H1 (cell line): ENCODE results near the gene CD44. TPM values are rescaled to one million over a fixed set of nuclear protein-coding genes. Genes with fewer than 3 reads are reported as not detected.

ENCODE experiments used
- CTCF ChIA-PET: fragments of 300-600 bp; sonication (Branson Sonifier 250); formaldehyde crosslinking; loops from one replicate; lab custom pipeline; 2021; ENCODE audit not compliant: partially characterized antibody; lab: Charles Lee
- POLR2A ChIA-PET: fragments of 300-600 bp; sonication (Branson Sonifier 250); formaldehyde crosslinking; loops from one replicate; lab custom pipeline; 2021; ENCODE audit warnings: inconsistent platforms; ENCODE audit not compliant: partially characterized antibody; lab: Charles Lee
- DNase-seq, 2 experiments: peaks; one replicate each; pipeline versions ENCODE4 v3.0.0 to v3.0.0-alpha.2; 2010 to 2022; ENCODE audit warnings: low spot score in 2 of 2, low read depth in 1 of 2, mixed read lengths in 1 of 2
- FAIRE-seq: peaks from 2 replicates; lab custom pipeline; 2011; peaks lifted over from hg19 to GRCh38; lab: Jason Lieb, UNC
- H2AFZ ChIP-seq: 2 replicates; pipeline ENCODE4 v1.8.1; 2012; ENCODE audit warnings: low read length, inconsistent platforms
- H2AK5ac ChIP-seq: 2 replicates; pipeline ENCODE4 v1.6.1; 2013; ENCODE audit warnings: low read depth, low read length
- H2BK120ac ChIP-seq: replicated peaks from 2 replicates; pipeline ENCODE3; 2013; ENCODE audit warnings: low read depth, low read length, inconsistent platforms
- H2BK12ac ChIP-seq: 2 replicates; pipeline ENCODE4 v1.6.1; 2013; ENCODE audit warnings: low read depth, low read length
- H2BK15ac ChIP-seq: 2 replicates; pipeline ENCODE4 v1.6.1; 2013; ENCODE audit warnings: low read length
- H2BK20ac ChIP-seq: 2 replicates; pipeline ENCODE4 v1.6.1; 2013; ENCODE audit warnings: low read length
- H2BK5ac ChIP-seq: 2 replicates; pipeline ENCODE4 v1.6.1; 2013; ENCODE audit warnings: low read depth, low read length
- H3K14ac ChIP-seq: 2 replicates; pipeline ENCODE4 v1.6.1; 2013; ENCODE audit warnings: inconsistent platforms; ENCODE audit not compliant: insufficient read length
- H3K18ac ChIP-seq: 2 replicates; pipeline ENCODE4 v1.6.1; 2013; ENCODE audit warnings: low read length; ENCODE audit errors: extremely low read depth
- H3K23ac ChIP-seq: 2 replicates; pipeline ENCODE4 v1.6.1; 2013; ENCODE audit warnings: inconsistent platforms; ENCODE audit not compliant: insufficient read length
- H3K23me2 ChIP-seq: 2 replicates; pipeline ENCODE4 v1.6.1; 2013; ENCODE audit warnings: low read depth, low read length
- H3K27ac ChIP-seq: 2 replicates; pipeline ENCODE4 v1.6.1; 2011; ENCODE audit warnings: low read depth, low read length, inconsistent platforms
- H3K27me3 ChIP-seq, 4 experiments: replicated peaks in 1 of 4; 1 replicate in 1 of 4; 2 replicates in 3 of 4; pipeline versions ENCODE4 v1.6.1 to v1.8.1; 2011 to 2013; ENCODE audit warnings: low read length in 3 of 4, mild to moderate bottlenecking in 3 of 4, inconsistent platforms in 2 of 4, mixed read lengths in 2 of 4, moderate library complexity in 1 of 4; ENCODE audit not compliant: control insufficient read depth in 3 of 4, insufficient read depth in 3 of 4; ENCODE audit errors: extremely low read depth in 1 of 4
- H3K36me3 ChIP-seq, 4 experiments: 2 replicates each; pipeline versions ENCODE4 v1.6.1 to v1.8.1; 2011 to 2013; ENCODE audit warnings: mild to moderate bottlenecking in 4 of 4, low read length in 3 of 4, moderate library complexity in 2 of 4, control low read depth in 1 of 4, inconsistent platforms in 1 of 4; ENCODE audit not compliant: insufficient read depth in 4 of 4, control insufficient read depth in 2 of 4
- H3K4ac ChIP-seq: replicated peaks from 2 replicates; pipeline ENCODE3; 2013; ENCODE audit warnings: low read length, low read depth, mixed read lengths, inconsistent platforms; ENCODE audit not compliant: insufficient read length
- H3K4me1 ChIP-seq, 4 experiments: replicated peaks in 1 of 4; 1 replicate in 1 of 4; 2 replicates in 3 of 4; pipeline versions ENCODE4 v1.6.1 to v1.8.1; 2011 to 2013; ENCODE audit warnings: low read length in 3 of 4, inconsistent platforms in 2 of 4, mixed read lengths in 1 of 4; ENCODE audit not compliant: insufficient read depth in 4 of 4, control insufficient read depth in 3 of 4
- H3K4me2 ChIP-seq, 2 experiments: 2 replicates each; pipeline versions ENCODE4 v1.6.1 to v1.8.1; 2011 to 2013; ENCODE audit warnings: low read depth in 2 of 2, low read length in 2 of 2, control low read depth in 1 of 2, inconsistent platforms in 1 of 2, mild to moderate bottlenecking in 1 of 2; ENCODE audit not compliant: insufficient read depth in 1 of 2
- H3K4me3 ChIP-seq, 4 experiments: fragments of 200-600, 300-600 bp in 1 of 4; sonication (generic), shearing (Covaris generic), sonication (Bioruptor Twin) in 1 of 4; 2 replicates each; pipeline versions ENCODE4 v1.5.1 to v1.8.1; 2011 to 2016; ENCODE audit warnings: low read length in 4 of 4, low read depth in 3 of 4, control low read depth in 2 of 4, inconsistent platforms in 2 of 4, mild to moderate bottlenecking in 2 of 4, mixed read lengths in 1 of 4, moderate library complexity in 1 of 4; ENCODE audit not compliant: insufficient read depth in 2 of 4; ENCODE audit errors: extremely low read depth in 1 of 4
- H3K56ac ChIP-seq: replicated peaks from 2 replicates; pipeline ENCODE3; 2013; ENCODE audit warnings: low read depth, mild to moderate bottlenecking, mixed read lengths, low read length, inconsistent platforms; ENCODE audit not compliant: insufficient read length
- H3K79me1 ChIP-seq: 2 replicates; pipeline ENCODE4 v1.6.1; 2013; ENCODE audit warnings: low read depth, low read length, control low read depth
- H3K79me2 ChIP-seq, 2 experiments: 2 replicates each; pipeline versions ENCODE4 v1.6.1 to v1.8.1; 2012 to 2013; ENCODE audit warnings: low read length in 2 of 2, mild to moderate bottlenecking in 2 of 2, inconsistent platforms in 1 of 2; ENCODE audit not compliant: insufficient read depth in 2 of 2, control insufficient read depth in 1 of 2
- H3K9ac ChIP-seq, 4 experiments: replicated peaks in 1 of 4; 1 replicate in 1 of 4; 2 replicates in 3 of 4; pipeline versions ENCODE4 v1.6.1 to v1.8.1; 2011 to 2013; ENCODE audit warnings: low read depth in 3 of 4, low read length in 3 of 4, control low read depth in 2 of 4, mild to moderate bottlenecking in 2 of 4, moderate library complexity in 2 of 4, inconsistent platforms in 1 of 4; ENCODE audit errors: extremely low read depth in 1 of 4
- H3K9me3 ChIP-seq, 2 experiments: 2 replicates each; pipeline versions ENCODE4 v1.6.1 to v1.8.1; 2012 to 2013; ENCODE audit warnings: mild to moderate bottlenecking in 2 of 2, moderate library complexity in 2 of 2, control low read depth in 1 of 2, inconsistent platforms in 1 of 2, low read depth in 1 of 2, low read length in 1 of 2, mixed read lengths in 1 of 2; ENCODE audit not compliant: insufficient read depth in 2 of 2
- H4K20me1 ChIP-seq, 2 experiments: replicated peaks in 1 of 2; 2 replicates each; pipeline versions ENCODE3 to v1.8.1; 2011 to 2013; ENCODE audit warnings: inconsistent platforms in 2 of 2, low read length in 2 of 2, mild to moderate bottlenecking in 1 of 2; ENCODE audit not compliant: insufficient read depth in 2 of 2, control insufficient read depth in 1 of 2
- H4K5ac ChIP-seq: 2 replicates; pipeline ENCODE4 v1.6.1; 2013; ENCODE audit warnings: low read length, low read depth, mixed read lengths, inconsistent platforms; ENCODE audit not compliant: insufficient read length
- H4K8ac ChIP-seq: 2 replicates; pipeline ENCODE4 v1.8.0; 2013; ENCODE audit warnings: mild to moderate bottlenecking, moderate library complexity, low read length, inconsistent platforms; ENCODE audit not compliant: insufficient read depth; ENCODE audit errors: extremely low read depth
- H4K91ac ChIP-seq: replicated peaks from 2 replicates; pipeline ENCODE3; 2013; ENCODE audit warnings: low read length, mixed read lengths, inconsistent platforms; ENCODE audit not compliant: insufficient read length
- ASH2L ChIP-seq: fragments of 200-600, 300-600 bp; sonication (generic); IDR thresholded peaks from one replicate; pipeline ENCODE4 v1.7.1; 2017; ENCODE audit warnings: low read length
- ATF3 ChIP-seq: IDR thresholded peaks from 2 replicates; pipeline ENCODE4 v1.6.1; 2011; ENCODE audit warnings: low read depth, mild to moderate bottlenecking, low read length; ENCODE audit not compliant: insufficient read depth
- HDAC6 ChIP-seq: IDR thresholded peaks from one replicate; pipeline ENCODE4 v1.7.1; 2012; ENCODE audit warnings: low read depth, mild to moderate bottlenecking, inconsistent platforms, low read length, moderate library complexity
- MAFK ChIP-seq: IDR thresholded peaks from 2 replicates; pipeline ENCODE4 v1.6.1; 2012; ENCODE audit warnings: low read depth, mild to moderate bottlenecking, improper control_type of control experiment, low read length
- POU5F1 ChIP-seq: IDR thresholded peaks from 2 replicates; pipeline ENCODE4 v1.6.1; 2011; ENCODE audit warnings: low read depth, mild to moderate bottlenecking, low read length, moderate library complexity
- RBBP5 ChIP-seq: IDR thresholded peaks from 2 replicates; pipeline ENCODE4 v1.7.1; 2012; ENCODE audit warnings: low read depth, mild to moderate bottlenecking, inconsistent platforms, low read length, moderate library complexity, borderline replicate concordance
- SIN3A ChIP-seq, 2 experiments: IDR thresholded peaks in 1 of 2; conservative IDR thresholded peaks in 1 of 2; 2 replicates each; pipeline ENCODE4 v1.6.1; 2011 to 2012; ENCODE audit warnings: low read length in 2 of 2, improper control_type of control experiment in 1 of 2, low read depth in 1 of 2, mild to moderate bottlenecking in 1 of 2
- TAF7 ChIP-seq: optimal IDR thresholded peaks from 2 replicates; pipeline ENCODE3; 2011; ENCODE audit warnings: low read depth, mild to moderate bottlenecking, inconsistent platforms, low read length, moderate library complexity, borderline replicate concordance
- WGBS, 2 experiments: shearing (Covaris generic) in 1 of 2; methylation state at CpG; one replicate each; pipeline versions ENCODE4 v1.1.6 to v1.1.7; 2013 to 2015; ENCODE audit warnings: low lambda C conversion rate in 2 of 2, mixed read lengths in 2 of 2, inconsistent platforms in 1 of 2, low coverage in 1 of 2, missing lambda C conversion rate in 1 of 2; ENCODE audit not compliant: insufficient replicate concordance in 2 of 2, insufficient coverage in 1 of 2, insufficient read length in 1 of 2; ENCODE audit errors: extremely low coverage in 1 of 2, missing lambda C conversion rate in 1 of 2; 5-methylcytosine and 5-hydroxymethylcytosine counted together
- polyA plus RNA-seq, 7 experiments: library from polyadenylated mRNA; depleted of rRNA in 3 of 7; stranded (reverse) in 5 of 7; unstranded in 2 of 7; fragments of >200 nt in 5 of 7; fragments of 200-250 nt in 2 of 7; gene quantifications; 1 replicate in 5 of 7; 2 replicates in 1 of 7; 4 replicates in 1 of 7; pipeline versions ENCODE4 v1.2.1 to v1.2.3, GENCODE V29; 2011 to 2013; ENCODE audit warnings: missing spikeins in 2 of 7, mixed read lengths in 2 of 7
- total RNA-seq: library from RNA; stranded (reverse); fragmentation: NEBNext Ultra II Directional; extraction: Animal tissue kit (Norgen Biotek cat#: 25700); gene quantifications from 2 replicates; pipeline ENCODE4 v1.2.1, GENCODE V29; 2021

Gene CD44
- total and polyA plus RNA-seq, 2 of the 8 experiments (the other 6 are each of a cell fraction or from before 2014, with no cell fraction given), result 11.8 to 13.7 TPM

- no peak overlapping the region for H2BK120ac ChIP-seq
- H3K4me2 ChIP-seq, result no peak overlapping the region
- no peaks in the 10 kb centered on the region for H3K23me2 ChIP-seq
- H3K79me2 ChIP-seq, result no peaks in the 10 kb centered on the region
- H3K79me1 ChIP-seq, result no peaks in the 10 kb centered on the region
- no peak overlapping the region for H4K8ac ChIP-seq
- no peak overlapping the region for H3K56ac ChIP-seq
- no peak overlapping the region for H3K4ac ChIP-seq
- no peaks in the 10 kb centered on the region for H3K9me3 ChIP-seq
- no peak overlapping the region for H2AFZ ChIP-seq
- H3K4me3 ChIP-seq, result no peak overlapping the region
- no peak overlapping the region for H2BK15ac ChIP-seq
- no peak overlapping the region for H3K27ac ChIP-seq
- H2BK12ac ChIP-seq, result no peak overlapping the region
- H2BK5ac ChIP-seq, result no peak overlapping the region
- H3K14ac ChIP-seq, result no peak overlapping the region
- DNase-seq (no peak), FAIRE-seq (no peak)
- no peaks in the 10 kb centered on the region for H3K4me1 ChIP-seq
- H2AK5ac ChIP-seq, result no peak overlapping the region
- no peak overlapping the region for H4K91ac ChIP-seq
- no peak overlapping the region for H3K9ac ChIP-seq
- no peak overlapping the region for H4K5ac ChIP-seq
- no peak overlapping the region for H3K23ac ChIP-seq
- H2BK20ac ChIP-seq, result no peak overlapping the region
- ChIA-PET CTCF (interaction anchor here (0.8 kb wide), 2 partner anchors 160 to 201 kb away, joined by 3 read pairs; no protein-coding TSS in a partner anchor), POLR2A (no interaction called here)
- no peaks in the 10 kb centered on the region for H4K20me1 ChIP-seq
- WGBS, 2 experiments, result 96% methylated on average over 3 of the region's 3 CpGs; no CpG with 5 or more reads in 1 of the 2 experiments
- H3K18ac ChIP-seq, result no peak overlapping the region
- H3K36me3 ChIP-seq, result no peaks in the 10 kb centered on the region
- H3K27me3 ChIP-seq, result no peaks in the 10 kb centered on the region
- TF ChIP-seq POU5F1 (no peak), ATF3 (no peak), HDAC6 (no peak), RBBP5 (no peak), MAFK (no peak), SIN3A (conservative IDR thresholded peaks at IDR 0.05 in 1 of 2, IDR thresholded peaks at IDR 0.05 in 1 of 2; ENCODE audit: low read depth in 1 of 2, low read length in 2 of 2) (no peak), ASH2L (no peak), TAF7 (no peak)
Observed at GRCh38 chr11:35262056-35262455, 123.1 kb downstream of the CD44 start.
